ENCODE results near the gene LIFR.

The LIFR gene

GRCh38 chr5:38447056-38447455 is 109.4 kb downstream of the LIFR start:
- TF ChIP-seq POLR2A (IDR thresholded peaks at IDR 0.05; ENCODE audit: low read depth, low read length): no peak
- FAIRE-seq (no peak), DNase-seq (ENCODE audit: insufficient read length, low spot score) (no peak)

- FAIRE-seq: no peak
- no peak for DNase-seq (ENCODE audit: insufficient read length, low spot score)
Observed at GRCh38 chr5:38446029-38446522, 110.4 kb downstream of the LIFR start.

GRCh38 chr5:38445374-38446028 is 110.9 kb downstream of the LIFR start:
- no peak for TF ChIP-seq POLR2A (IDR thresholded peaks at IDR 0.05; ENCODE audit: low read depth, low read length)
- FAIRE-seq (no peak), DNase-seq (ENCODE audit: insufficient read length, low spot score) (no peak)

More at GRCh38 chr5:38446029-38446522, 110.4 kb downstream of the LIFR start:
- TF ChIP-seq POLR2A (IDR thresholded peaks at IDR 0.05; ENCODE audit: low read depth, low read length): peak; percentile 13; the same call in 1 of the 2 replicates

DNA sequence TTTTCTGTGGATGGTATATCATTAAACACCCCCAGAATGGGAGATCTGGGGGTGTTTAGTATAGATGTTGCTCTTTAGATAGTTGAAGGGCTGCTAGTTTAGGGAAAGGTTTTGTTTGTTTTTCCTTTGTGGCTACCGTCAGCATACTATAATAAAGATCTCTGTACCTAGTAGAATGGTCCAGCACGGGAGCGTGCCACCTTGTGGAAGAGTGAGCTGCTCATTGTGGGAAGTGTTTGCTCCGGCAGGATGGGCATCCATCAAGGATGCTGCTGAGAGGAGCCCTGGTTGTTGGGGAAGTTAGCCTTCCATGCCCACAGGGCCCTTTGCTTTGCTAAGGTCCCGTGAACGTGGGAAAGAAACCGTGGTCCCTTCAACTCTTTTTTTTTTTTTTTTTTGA is 113.1 kb downstream of the LIFR start:
- no peak for FAIRE-seq
- no peak for DNase-seq (ENCODE audit: insufficient read length, low spot score)
- no peak for TF ChIP-seq POLR2A (IDR thresholded peaks at IDR 0.05; ENCODE audit: low read depth, low read length)

DNA sequence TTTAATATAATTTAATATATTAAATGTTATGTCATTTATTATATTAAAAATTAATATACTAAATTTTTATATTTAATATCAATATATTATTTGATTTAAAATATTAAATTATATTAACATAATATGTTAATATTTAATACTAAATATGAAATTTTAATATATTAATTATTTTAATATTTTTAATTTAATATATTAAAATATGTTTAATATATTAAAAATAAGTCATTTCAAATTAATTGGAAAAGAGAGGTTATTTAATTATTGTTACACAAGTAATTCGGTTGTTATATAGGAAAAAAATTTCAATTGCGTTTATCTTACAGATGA is 114.2 kb downstream of the LIFR start:
- DNase-seq (ENCODE audit: insufficient read length, low spot score): no peak
- no peak for TF ChIP-seq POLR2A (IDR thresholded peaks at IDR 0.05; ENCODE audit: low read depth, low read length)
- no peak for FAIRE-seq

- DNase-seq (ENCODE audit: insufficient read length, low spot score): peak; percentile 83
- peak; percentile 96 for FAIRE-seq
- TF ChIP-seq POLR2A (IDR thresholded peaks at IDR 0.05; ENCODE audit: low read depth, low read length): no peak
Observed at GRCh38 chr5:38441453-38442246, 114.8 kb downstream of the LIFR start.

GRCh38 chr5:38438757-38439156 is 117.7 kb downstream of the LIFR start:
- no peak for FAIRE-seq
- no peak for TF ChIP-seq POLR2A (IDR thresholded peaks at IDR 0.05; ENCODE audit: low read depth, low read length)

GRCh38 chr5:38434966-38435705 is 121.3 kb downstream of the LIFR start:
- no peak for DNase-seq (ENCODE audit: insufficient read length, low spot score)
- no peak for TF ChIP-seq POLR2A (IDR thresholded peaks at IDR 0.05; ENCODE audit: low read depth, low read length)
- no peak for FAIRE-seq

More at GRCh38 chr5:38438757-38439156, 117.7 kb downstream of the LIFR start:
- DNase-seq (ENCODE audit: insufficient read length, low spot score): no peak

DNA sequence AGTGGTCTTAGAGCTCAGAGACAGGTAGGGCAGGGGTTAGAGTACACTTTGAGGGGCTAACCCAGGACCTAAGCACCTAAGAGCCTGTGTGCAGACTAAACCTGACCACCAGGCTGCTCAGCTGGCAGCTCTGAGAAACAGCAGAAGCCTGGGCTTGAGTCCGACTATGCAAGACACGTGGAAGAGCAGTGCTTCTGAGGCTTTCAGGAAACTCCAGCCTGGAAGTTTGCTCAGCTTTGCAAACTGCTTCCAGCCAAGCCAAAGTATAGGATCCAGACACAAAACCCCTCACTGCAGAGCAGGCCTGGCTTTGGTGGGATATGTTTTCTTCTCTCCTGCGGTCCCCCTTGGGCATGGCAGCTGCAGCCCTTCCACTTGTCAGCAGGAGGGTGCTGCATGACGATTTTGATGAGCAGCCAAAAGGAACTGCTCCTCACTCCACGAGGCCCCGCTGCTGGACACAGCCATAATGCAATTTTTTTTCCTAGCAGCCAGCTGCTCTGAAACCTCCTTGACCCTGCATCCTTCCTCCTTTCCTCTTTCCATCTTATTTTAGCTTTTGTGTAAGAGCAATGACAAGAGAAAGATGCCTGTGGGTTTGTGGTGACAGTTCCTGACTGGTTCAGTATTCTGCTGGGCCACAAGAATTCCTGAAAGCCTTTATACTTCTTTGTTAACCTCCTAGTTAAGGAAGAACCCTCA is 123.1 kb downstream of the LIFR start:
- FAIRE-seq: no peak
- DNase-seq (ENCODE audit: insufficient read length, low spot score): no peak
- no peak for TF ChIP-seq POLR2A (IDR thresholded peaks at IDR 0.05; ENCODE audit: low read depth, low read length)

GRCh38 chr5:38431242-38431853 is 125.1 kb downstream of the LIFR start:
- DNase-seq (ENCODE audit: insufficient read length, low spot score) (no peak), FAIRE-seq (no peak)
- TF ChIP-seq POLR2A (IDR thresholded peaks at IDR 0.05; ENCODE audit: low read depth, low read length): no peak

GRCh38 chr5:38426986-38427950 is 129.2 kb downstream of the LIFR start:
- no peak for TF ChIP-seq POLR2A (IDR thresholded peaks at IDR 0.05; ENCODE audit: low read depth, low read length)
- FAIRE-seq: no peak
- no peak for DNase-seq (ENCODE audit: insufficient read length, low spot score)

DNA sequence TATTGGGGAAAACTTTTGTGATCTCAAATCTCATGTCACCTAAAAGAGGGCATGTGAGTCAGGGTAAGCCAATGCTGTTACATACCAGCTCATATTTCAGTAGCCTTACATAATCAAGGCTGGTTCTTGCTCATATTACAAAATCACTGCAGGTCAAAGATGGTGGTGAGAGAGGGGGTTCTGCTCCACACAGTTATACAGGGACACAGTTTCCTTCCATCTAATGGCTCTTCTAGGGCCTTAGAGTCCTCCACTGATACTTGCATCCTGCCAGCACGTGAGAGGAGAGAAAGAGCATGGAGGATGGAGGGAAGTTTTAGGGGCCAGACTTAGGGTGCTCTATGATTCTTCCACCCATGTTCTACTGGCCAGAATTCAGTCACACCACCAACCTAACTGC is 130.0 kb downstream of the LIFR start:
- FAIRE-seq (no peak), DNase-seq (ENCODE audit: insufficient read length, low spot score) (no peak)
- TF ChIP-seq POLR2A (IDR thresholded peaks at IDR 0.05; ENCODE audit: low read depth, low read length): no peak
